MM.1S (cell line): ENCODE data around the gene ZNF764.

ENCODE experiments used
- DNase-seq: peaks from one replicate; pipeline ENCODE4 v3.0.0-alpha.2; 2015
- H2AFZ ChIP-seq: fragments of 300-600 bp; sonication (generic); 2 replicates; pipeline ENCODE4 v1.6.0; 2016; ENCODE audit warnings: antibody characterized with exemption, low read length
- H3F3A ChIP-seq: fragments of 300-600 bp; sonication (generic); 2 replicates; pipeline ENCODE4 v1.6.1; 2016; ENCODE audit warnings: mild to moderate bottlenecking, antibody characterized with exemption, low read length, moderate library complexity, mixed read lengths; ENCODE audit not compliant: insufficient read depth
- H3K27ac ChIP-seq: fragments of 300-600 bp; sonication (generic); 2 replicates; pipeline ENCODE4 v1.5.1; 2016; ENCODE audit warnings: mild to moderate bottlenecking, low read length
- H3K27me3 ChIP-seq: fragments of 300-600 bp; sonication (generic); replicated peaks from 2 replicates; pipeline ENCODE4 v1.6.0; 2016; ENCODE audit warnings: low read length; ENCODE audit not compliant: insufficient read depth
- H3K36me3 ChIP-seq: fragments of 300-600 bp; sonication (generic); replicated peaks from 2 replicates; pipeline ENCODE4 v1.6.1; 2016; ENCODE audit warnings: mild to moderate bottlenecking, low read length, mixed read lengths; ENCODE audit not compliant: insufficient read depth
- H3K4me1 ChIP-seq: fragments of 300-600 bp; sonication (generic); 2 replicates; pipeline ENCODE4 v1.6.1; 2016; ENCODE audit warnings: low read length, mixed read lengths
- H3K4me2 ChIP-seq: fragments of 300-600 bp; sonication (generic); 2 replicates; pipeline ENCODE4 v1.6.0; 2016; ENCODE audit warnings: low read depth, low read length
- H3K4me3 ChIP-seq: fragments of 300-600 bp; sonication (generic); 2 replicates; pipeline ENCODE4 v1.5.1; 2016; ENCODE audit warnings: low read length, mixed read lengths
- H3K79me2 ChIP-seq: fragments of 300-600 bp; sonication (generic); 2 replicates; pipeline ENCODE4 v1.6.1; 2016; ENCODE audit warnings: mixed run types, low read length, mixed read lengths
- H3K9ac ChIP-seq: fragments of 300-600 bp; sonication (generic); 2 replicates; pipeline ENCODE4 v1.6.1; 2016; ENCODE audit warnings: low read length, mixed read lengths
- H3K9me2 ChIP-seq: fragments of 300-600 bp; sonication (generic); replicated peaks from 2 replicates; pipeline ENCODE4 v1.6.1; 2016; ENCODE audit warnings: mild to moderate bottlenecking, low read length, mixed read lengths; ENCODE audit not compliant: insufficient read depth
- H3K9me3 ChIP-seq: fragments of 300-600 bp; sonication (generic); replicated peaks from 2 replicates; pipeline ENCODE4 v1.6.1; 2016; ENCODE audit warnings: mild to moderate bottlenecking, low read length, mixed read lengths; ENCODE audit not compliant: insufficient read depth
- H4K20me1 ChIP-seq: fragments of 300-600 bp; sonication (generic); 2 replicates; pipeline ENCODE4 v1.6.1; 2016; ENCODE audit warnings: mild to moderate bottlenecking, low read length, moderate library complexity, mixed read lengths; ENCODE audit not compliant: insufficient read depth
- EZH2 ChIP-seq: fragments of 300-600 bp; sonication (generic); optimal IDR thresholded peaks from 2 replicates; pipeline ENCODE3; 2017; ENCODE audit warnings: low read depth, mild to moderate bottlenecking, antibody characterized with exemption, low read length, mixed read lengths
- EZH2phosphoT487 ChIP-seq: fragments of 300-600 bp; sonication (generic); IDR thresholded peaks from 2 replicates; pipeline ENCODE4 v1.6.1; 2018; ENCODE audit warnings: antibody characterized with exemption, low read length
- TF ChIP-seq, protein P1 (sequence below): fragments of 300-600 bp; sonication (generic); IDR thresholded peaks from 2 replicates; pipeline ENCODE4 v1.5.1; 2016; ENCODE audit warnings: antibody characterized with exemption, low read length, mixed read lengths

ZNF764 gene

DNA sequence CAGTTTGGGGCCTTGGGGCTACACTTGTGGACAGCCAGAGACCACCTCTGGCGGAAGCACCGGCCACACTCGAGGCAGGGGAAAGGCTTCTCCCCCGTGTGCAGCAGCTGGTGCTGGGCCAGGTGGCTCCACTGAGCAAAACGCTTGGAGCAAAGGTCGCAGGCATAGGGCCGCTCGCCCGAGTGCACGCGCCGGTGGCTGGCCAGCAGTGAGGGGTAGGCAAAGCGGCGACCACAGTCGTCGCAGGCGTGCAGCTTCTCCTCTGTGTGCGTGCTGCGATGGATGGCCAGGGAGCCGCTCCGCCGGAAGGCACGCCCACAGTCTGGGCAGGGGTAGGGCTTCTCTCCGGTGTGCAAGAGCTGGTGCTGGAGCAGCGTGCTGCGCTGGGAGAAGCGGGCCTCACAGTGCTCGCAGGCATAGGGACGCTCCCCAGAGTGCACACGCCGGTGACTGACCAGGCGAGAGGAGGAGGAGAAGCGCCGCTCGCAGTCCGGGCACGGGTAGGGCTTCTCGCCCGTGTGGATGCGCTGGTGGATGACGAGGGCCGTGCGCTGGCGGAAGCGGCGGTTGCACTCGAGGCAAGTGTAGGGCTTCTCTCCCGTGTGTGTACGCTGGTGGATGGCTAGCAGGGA lies 46.3 kb upstream of the ZNF764 start:
- DNase-seq = no peak
- H3F3A ChIP-seq = no peaks in the 10 kb centered on the region
- no peaks in the 10 kb centered on the region for H3K9me3 ChIP-seq
- no peak overlapping the region for H3K27ac ChIP-seq
- no peak overlapping the region for H2AFZ ChIP-seq
- H4K20me1 ChIP-seq = no peaks in the 10 kb centered on the region
- no peak overlapping the region for H3K4me2 ChIP-seq
- H3K9me2 ChIP-seq = no peaks in the 10 kb centered on the region
- TF ChIP-seq EZH2phosphoT487 (no peak), EZH2 (no peak)
- TF ChIP-seq, protein P1, sequence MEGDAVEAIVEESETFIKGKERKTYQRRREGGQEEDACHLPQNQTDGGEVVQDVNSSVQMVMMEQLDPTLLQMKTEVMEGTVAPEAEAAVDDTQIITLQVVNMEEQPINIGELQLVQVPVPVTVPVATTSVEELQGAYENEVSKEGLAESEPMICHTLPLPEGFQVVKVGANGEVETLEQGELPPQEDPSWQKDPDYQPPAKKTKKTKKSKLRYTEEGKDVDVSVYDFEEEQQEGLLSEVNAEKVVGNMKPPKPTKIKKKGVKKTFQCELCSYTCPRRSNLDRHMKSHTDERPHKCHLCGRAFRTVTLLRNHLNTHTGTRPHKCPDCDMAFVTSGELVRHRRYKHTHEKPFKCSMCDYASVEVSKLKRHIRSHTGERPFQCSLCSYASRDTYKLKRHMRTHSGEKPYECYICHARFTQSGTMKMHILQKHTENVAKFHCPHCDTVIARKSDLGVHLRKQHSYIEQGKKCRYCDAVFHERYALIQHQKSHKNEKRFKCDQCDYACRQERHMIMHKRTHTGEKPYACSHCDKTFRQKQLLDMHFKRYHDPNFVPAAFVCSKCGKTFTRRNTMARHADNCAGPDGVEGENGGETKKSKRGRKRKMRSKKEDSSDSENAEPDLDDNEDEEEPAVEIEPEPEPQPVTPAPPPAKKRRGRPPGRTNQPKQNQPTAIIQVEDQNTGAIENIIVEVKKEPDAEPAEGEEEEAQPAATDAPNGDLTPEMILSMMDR = no peak
- peaks cover 3% of the 10 kb centered on the region for H3K79me2 ChIP-seq
- H3K4me1 ChIP-seq = peaks cover 3% of the 10 kb centered on the region; the same call in 1 of the 2 replicates
- no peaks in the 10 kb centered on the region for H3K36me3 ChIP-seq
- no peaks in the 10 kb centered on the region for H3K27me3 ChIP-seq
- no peak overlapping the region for H3K4me3 ChIP-seq
- H3K9ac ChIP-seq = no peak overlapping the region

DNA sequence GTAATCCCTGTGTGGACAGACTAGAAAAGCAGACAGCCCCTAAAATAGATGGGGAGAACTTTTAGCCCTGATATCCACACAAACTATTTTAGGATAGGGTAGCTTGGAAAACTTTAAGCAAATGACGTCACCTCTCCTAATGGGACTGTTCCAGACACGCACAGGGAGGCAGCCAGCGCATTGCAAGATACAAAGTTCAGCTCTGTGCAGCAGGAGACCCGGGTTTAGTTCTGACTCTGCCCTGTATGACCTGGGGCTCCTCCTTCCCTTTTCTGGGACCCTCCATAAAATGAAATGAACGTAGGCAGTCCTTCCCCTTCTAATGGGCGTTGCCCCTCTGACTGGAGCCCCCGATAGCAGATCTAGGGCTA lies 45.8 kb upstream of the ZNF764 start:
- H3K36me3 ChIP-seq = no peaks in the 10 kb centered on the region
- H3K27me3 ChIP-seq = no peaks in the 10 kb centered on the region
- H2AFZ ChIP-seq = no peak overlapping the region
- H3K4me2 ChIP-seq = no peak overlapping the region
- H3K9me3 ChIP-seq = no peaks in the 10 kb centered on the region
- no peaks in the 10 kb centered on the region for H3K79me2 ChIP-seq
- no peak overlapping the region for H3K9ac ChIP-seq
- no peaks in the 10 kb centered on the region for H4K20me1 ChIP-seq
- TF ChIP-seq EZH2phosphoT487 (no peak), EZH2 (no peak)
- TF ChIP-seq, protein P1 = no peak
- H3K4me1 ChIP-seq = no peaks in the 10 kb centered on the region
- no peak overlapping the region for H3K4me3 ChIP-seq
- H3K27ac ChIP-seq = no peak overlapping the region
- H3K9me2 ChIP-seq = no peaks in the 10 kb centered on the region
- no peak for DNase-seq
- no peaks in the 10 kb centered on the region for H3F3A ChIP-seq

DNA sequence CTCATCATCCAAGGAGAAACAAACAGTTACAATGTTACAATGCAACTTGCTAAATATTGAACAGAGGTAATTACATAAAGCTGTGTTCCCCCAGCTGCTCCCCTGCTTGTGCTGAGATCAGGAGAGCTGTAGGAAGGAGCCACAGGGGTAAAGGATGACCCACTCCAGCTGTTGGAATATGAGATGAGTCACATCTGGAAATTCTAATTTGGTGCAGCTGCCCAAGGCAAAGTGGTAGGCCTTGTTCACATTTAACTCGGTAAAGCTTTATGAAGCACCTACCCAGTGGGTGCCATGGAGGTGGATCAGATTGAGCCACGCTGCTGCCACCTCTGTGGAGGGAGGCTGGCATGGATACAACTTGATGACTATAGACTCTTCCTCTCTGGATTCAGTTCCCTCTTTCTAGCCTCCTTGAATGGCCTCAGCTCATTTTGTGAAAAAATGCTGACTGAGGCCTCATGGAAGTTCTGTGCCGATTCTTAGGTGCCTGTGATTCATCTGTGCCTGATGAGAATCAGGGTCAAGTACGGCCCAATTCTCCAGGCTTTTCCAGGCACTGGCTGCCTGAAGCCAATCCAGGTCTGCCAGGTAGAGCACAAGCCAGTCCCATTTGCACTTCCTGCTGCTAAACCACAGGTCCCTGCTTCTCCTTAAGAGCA lies 44.6 kb upstream of the ZNF764 start:
- no peak for DNase-seq
- Histone ChIP-seq H3K4me1 (no peaks in the 10 kb centered on the region), H3F3A (no peaks in the 10 kb centered on the region), H4K20me1 (no peaks in the 10 kb centered on the region), H3K27me3 (no peaks in the 10 kb centered on the region), H3K4me3 (no peak overlapping the region), H3K9me2 (no peaks in the 10 kb centered on the region), H2AFZ (no peak overlapping the region), H3K36me3 (no peaks in the 10 kb centered on the region), H3K9me3 (no peaks in the 10 kb centered on the region), H3K79me2 (no peaks in the 10 kb centered on the region), H3K27ac (no peak overlapping the region), H3K4me2 (no peak overlapping the region), H3K9ac (no peak overlapping the region)
- TF ChIP-seq EZH2 = no peak
- TF ChIP-seq, protein P1 = no peak
- TF ChIP-seq EZH2phosphoT487 = no peak
